GM10266 (cell line): ENCODE measurements around the gene CASK.

Experiments used
- DNase-seq: peaks from one replicate; pipeline ENCODE4 v3.0.0; 2012; ENCODE audit errors: extremely low spot score
- CTCF ChIP-seq: IDR thresholded peaks from 2 replicates; pipeline ENCODE4 v1.5.1; 2012; ENCODE audit warnings: mild to moderate bottlenecking, low read depth; ENCODE audit not compliant: control insufficient read depth, insufficient read depth; ENCODE audit errors: missing control alignments

The CASK gene

GRCh38 chrX:41672643-41673042 lies 250.7 kb downstream of the CASK start:
- TF ChIP-seq CTCF, result no peak
- no peak for DNase-seq

- DNase-seq, result no peak
- no peak for TF ChIP-seq CTCF
These were observed 252.3 kb downstream of the CASK start for GRCh38 chrX:41671082-41671481.

GRCh38 chrX:41670112-41670511 lies 253.2 kb downstream of the CASK start:
- DNase-seq, result no peak
- no peak for TF ChIP-seq CTCF

GRCh38 chrX:41667631-41668030 lies 255.7 kb downstream of the CASK start:
- TF ChIP-seq CTCF, result no peak
- no peak for DNase-seq

- no peak for DNase-seq
These were observed 257.1 kb downstream of the CASK start for GRCh38 chrX:41666251-41666650.

GRCh38 chrX:41665686-41666085 lies 257.7 kb downstream of the CASK start:
- DNase-seq, result no peak
- no peak for TF ChIP-seq CTCF

More at GRCh38 chrX:41666251-41666650, 257.1 kb downstream of the CASK start:
- TF ChIP-seq CTCF, result no peak

GRCh38 chrX:41664908-41665307 lies 258.4 kb downstream of the CASK start:
- DNase-seq, result no peak
- TF ChIP-seq CTCF, result no peak
